Astrocyte (in vitro differentiated cells and primary cell): ENCODE measurements around the gene FBXO17.

Experiments used
- CTCF ChIP-seq: IDR thresholded peaks from 2 replicates; pipeline ENCODE4 v1.5.1; 2011; ENCODE audit warnings: low read depth, mild to moderate bottlenecking, inconsistent platforms, low read length, moderate library complexity; ENCODE audit not compliant: insufficient read depth
- EZH2 ChIP-seq: IDR thresholded peaks from 2 replicates; pipeline ENCODE4 v1.6.1; 2012; ENCODE audit warnings: mild to moderate bottlenecking, low read length, inconsistent platforms; ENCODE audit not compliant: insufficient read depth

GRCh38 chr19:39008137-39008536, 32.6 kb upstream of the FBXO17 start:
- TF ChIP-seq CTCF (no peak), EZH2 (no peak)
